Measurements from ENCODE around the gene IL4. TPM values are rescaled to one million over a fixed set of nuclear protein-coding genes. Genes with fewer than 3 reads are reported as not detected.

Gene IL4
- total and polyA plus RNA-seq, 9 of the 15 experiments (the other 6 are each of a cell fraction or from before 2014, with no cell fraction given): 0.22 to 0.62 TPM; not detected in 7

GRCh38 chr5:132639706-132640130 is 34.1 kb upstream of the IL4 start:
- BruUV-seq (replicated peaks): no TSS peak
- ChIA-PET CTCF (ENCODE audit: low intra/inter-chr PET ratio) (no interaction called here), POLR2A (interaction anchor here (2.1 kb wide), 1 partner anchor 10 kb away, joined by 8 read pairs; no protein-coding TSS in a partner anchor)
- 59% methylated on average over 2 of the region's 2 CpGs for WGBS (ENCODE audit: insufficient coverage, low coverage, missing lambda C conversion rate)
- DNase-seq (ENCODE audit: extremely low read depth in 1 of 4, low spot score in 3 of 4): no peak
- Histone ChIP-seq H3K79me2 (ENCODE audit: control insufficient read depth, insufficient read depth, low read length) (no peaks in the 10 kb centered on the region), H3K4me3 (no peak overlapping the region), H3K9ac (ENCODE audit: insufficient read depth in 1 of 2, low read depth in 2 of 2, low read length in 2 of 2) (no peak overlapping the region), H3K4me1 (replicated peaks in 1 of 2; ENCODE audit: control insufficient read depth in 2 of 2, insufficient read depth in 2 of 2, low read length in 2 of 2) (no peaks in the 10 kb centered on the region), H3K27ac (ENCODE audit: extremely low read depth, low read depth, low read length) (no peak overlapping the region), H3K36me3 (ENCODE audit: control insufficient read depth, insufficient read depth, low read length) (peaks cover 80% of the 10 kb centered on the region), H3K4me2 (ENCODE audit: insufficient read depth, low read length) (no peak overlapping the region), H3K27me3 (ENCODE audit: control insufficient read depth in 2 of 2, insufficient read depth in 2 of 2, low read length in 2 of 2) (no peaks in the 10 kb centered on the region), H3K9me3 (replicated peaks; ENCODE audit: control insufficient read depth, insufficient read depth, low read depth, low read length) (no peaks in the 10 kb centered on the region), H2AFZ (ENCODE audit: low read depth, low read length) (no peak overlapping the region), H4K20me1 (replicated peaks; ENCODE audit: control insufficient read depth, insufficient read depth, low read length) (no peaks in the 10 kb centered on the region), H3K9me1 (ENCODE audit: control insufficient read depth, insufficient read depth, low read length) (no peaks in the 10 kb centered on the region)
- no peak for FAIRE-seq
- no peak for ATAC-seq
- in situ Hi-C loops (cut with MboI) (no loop called here), intact Hi-C loops (cut with micrococcal nuclease) (no loop called here)
- TF ChIP-seq FOS (IDR thresholded peaks at IDR 0.05; ENCODE audit: extremely low read depth, insufficient read length): no peak
- TF ChIP-seq ESRRB (CRISPR knock-in tag; IDR thresholded peaks at IDR 0.05; ENCODE audit: borderline replicate concordance): no peak
- no peak for TF ChIP-seq KAT2B (IDR thresholded peaks at IDR 0.05; ENCODE audit: low read depth, low read length)
- TF ChIP-seq ZNF12 (CRISPR knock-in tag; IDR thresholded peaks at IDR 0.05): no peak
- TF ChIP-seq ZNF445 (CRISPR knock-in tag; IDR thresholded peaks at IDR 0.05; ENCODE audit: low read depth): no peak
- TF ChIP-seq ARNT (IDR thresholded peaks at IDR 0.05): no peak
- TF ChIP-seq, protein P1, sequence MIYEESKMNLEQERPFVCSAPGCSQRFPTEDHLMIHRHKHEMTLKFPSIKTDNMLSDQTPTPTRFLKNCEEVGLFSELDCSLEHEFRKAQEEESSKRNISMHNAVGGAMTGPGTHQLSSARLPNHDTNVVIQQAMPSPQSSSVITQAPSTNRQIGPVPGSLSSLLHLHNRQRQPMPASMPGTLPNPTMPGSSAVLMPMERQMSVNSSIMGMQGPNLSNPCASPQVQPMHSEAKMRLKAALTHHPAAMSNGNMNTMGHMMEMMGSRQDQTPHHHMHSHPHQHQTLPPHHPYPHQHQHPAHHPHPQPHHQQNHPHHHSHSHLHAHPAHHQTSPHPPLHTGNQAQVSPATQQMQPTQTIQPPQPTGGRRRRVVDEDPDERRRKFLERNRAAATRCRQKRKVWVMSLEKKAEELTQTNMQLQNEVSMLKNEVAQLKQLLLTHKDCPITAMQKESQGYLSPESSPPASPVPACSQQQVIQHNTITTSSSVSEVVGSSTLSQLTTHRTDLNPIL (CRISPR knock-in tag; IDR thresholded peaks at IDR 0.05): no peak
- TF ChIP-seq YY1 (IDR thresholded peaks at IDR 0.05; ENCODE audit: borderline replicate concordance in 1 of 3, control insufficient read depth in 1 of 3, extremely low read depth in 1 of 3, insufficient read depth in 3 of 3, insufficient read length in 1 of 3, insufficient replicate concordance in 2 of 3, low read depth in 1 of 3, low read length in 2 of 3): no peak
- TF ChIP-seq PCBP2 (IDR thresholded peaks at IDR 0.05; ENCODE audit: low read depth, low read length, poor library complexity, severe bottlenecking): no peak
- TF ChIP-seq ZNF134 (CRISPR knock-in tag; conservative IDR thresholded peaks at IDR 0.05): no peak
- TF ChIP-seq CBX5 (IDR thresholded peaks at IDR 0.05; ENCODE audit: borderline replicate concordance, low read depth): no peak
- TF ChIP-seq NFYB (IDR thresholded peaks at IDR 0.05; ENCODE audit: extremely low read depth, insufficient read length): no peak
- TF ChIP-seq ZKSCAN1 (IDR thresholded peaks at IDR 0.05; ENCODE audit: low read depth, low read length): no peak
- TF ChIP-seq, protein P2, sequence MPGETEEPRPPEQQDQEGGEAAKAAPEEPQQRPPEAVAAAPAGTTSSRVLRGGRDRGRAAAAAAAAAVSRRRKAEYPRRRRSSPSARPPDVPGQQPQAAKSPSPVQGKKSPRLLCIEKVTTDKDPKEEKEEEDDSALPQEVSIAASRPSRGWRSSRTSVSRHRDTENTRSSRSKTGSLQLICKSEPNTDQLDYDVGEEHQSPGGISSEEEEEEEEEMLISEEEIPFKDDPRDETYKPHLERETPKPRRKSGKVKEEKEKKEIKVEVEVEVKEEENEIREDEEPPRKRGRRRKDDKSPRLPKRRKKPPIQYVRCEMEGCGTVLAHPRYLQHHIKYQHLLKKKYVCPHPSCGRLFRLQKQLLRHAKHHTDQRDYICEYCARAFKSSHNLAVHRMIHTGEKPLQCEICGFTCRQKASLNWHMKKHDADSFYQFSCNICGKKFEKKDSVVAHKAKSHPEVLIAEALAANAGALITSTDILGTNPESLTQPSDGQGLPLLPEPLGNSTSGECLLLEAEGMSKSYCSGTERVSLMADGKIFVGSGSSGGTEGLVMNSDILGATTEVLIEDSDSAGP (CRISPR knock-in tag; IDR thresholded peaks at IDR 0.05): no peak
- no peak for TF ChIP-seq PHF8 (IDR thresholded peaks at IDR 0.05; ENCODE audit: borderline replicate concordance, low read length)
- no peak for TF ChIP-seq E2F8 (IDR thresholded peaks at IDR 0.05; ENCODE audit: low read depth, partially characterized antibody)

Data from K562 (cell line).